Stimulated activated CD8-positive, alpha-beta memory T cell treated with anti-CD3 and anti-CD28 coated beads, Interleukin-7, amount 100 ng/mL, for 24 hours (primary cell): Measurements from ENCODE around the gene C9orf153.
"Not testable (repeated sequence)": the region's sequence is repeated elsewhere in the genome, so short reads cannot be mapped to it uniquely, and the experiment has no call there.

Experiments
- DNase-seq: peaks from one replicate; pipeline ENCODE4 v3.0.0-alpha.2; 2020; ENCODE audit warnings: low read depth

Gene C9orf153

GRCh38 chr9:86263876-86264275 lies 4.4 kb upstream of the C9orf153 start:
- no peak for DNase-seq

- no peak for DNase-seq
Measured at GRCh38 chr9:86262492-86262891, 3.0 kb upstream of the C9orf153 start.

GRCh38 chr9:86257391-86257790 lies 2.1 kb downstream of the C9orf153 start:
- DNase-seq, result no peak

- no peak for DNase-seq
Measured at GRCh38 chr9:86256653-86257052, 2.8 kb downstream of the C9orf153 start.

GRCh38 chr9:86253577-86253976 lies 5.9 kb downstream of the C9orf153 start:
- DNase-seq, result no peak

- no peak for DNase-seq
Measured at GRCh38 chr9:86252870-86253269, 6.6 kb downstream of the C9orf153 start.

- DNase-seq, result no peak
Measured at GRCh38 chr9:86250123-86250522, 9.3 kb downstream of the C9orf153 start.

- no peak for DNase-seq
Measured at GRCh38 chr9:86248746-86249145, 10.7 kb downstream of the C9orf153 start.

GRCh38 chr9:86246752-86247161 lies 12.7 kb downstream of the C9orf153 start:
- no peak for DNase-seq

GRCh38 chr9:86242071-86242470 lies 17.4 kb downstream of the C9orf153 start:
- no peak for DNase-seq

GRCh38 chr9:86241216-86241615 lies 18.2 kb downstream of the C9orf153 start:
- DNase-seq, result no peak

- DNase-seq, result no peak
Measured at GRCh38 chr9:86238861-86239770, 20.3 kb downstream of the C9orf153 start.

- no peak for DNase-seq
Measured at GRCh38 chr9:86230858-86231257, 28.6 kb downstream of the C9orf153 start.

GRCh38 chr9:86222667-86223066 lies 36.8 kb downstream of the C9orf153 start:
- DNase-seq, result no peak

GRCh38 chr9:86219606-86220005 lies 39.9 kb downstream of the C9orf153 start:
- DNase-seq, result no peak

GRCh38 chr9:86217076-86217755 lies 42.2 kb downstream of the C9orf153 start:
- no peak for DNase-seq

- DNase-seq, result no peak
Measured at GRCh38 chr9:86207193-86207592, 52.3 kb downstream of the C9orf153 start.

GRCh38 chr9:86202338-86202882 lies 57.0 kb downstream of the C9orf153 start:
- DNase-seq, result no peak

- DNase-seq, result no peak
Measured at GRCh38 chr9:86201474-86202337, 57.8 kb downstream of the C9orf153 start.

GRCh38 chr9:86200599-86201162 lies 58.8 kb downstream of the C9orf153 start:
- no peak for DNase-seq

- DNase-seq, result no peak
Measured at GRCh38 chr9:86193088-86193487, 66.4 kb downstream of the C9orf153 start.

- DNase-seq, result not testable (repeated sequence)
Measured at GRCh38 chr9:86190700-86191099, 68.8 kb downstream of the C9orf153 start.
